HG02885 (cell line): Measurements from ENCODE around the gene XRCC3.

ENCODE experiments used
- ATAC-seq: cut with Tn5 transposase; IDR thresholded peaks from one replicate; pipeline ENCODE4 v1.9.1; 2021; ENCODE audit warnings: mild to moderate bottlenecking; ENCODE audit not compliant: unreplicated experiment, poor library complexity

Gene XRCC3

GRCh38 chr14:103727313-103727980 lies 12.2 kb upstream of the XRCC3 start:
- ATAC-seq, result no peak

DNA sequence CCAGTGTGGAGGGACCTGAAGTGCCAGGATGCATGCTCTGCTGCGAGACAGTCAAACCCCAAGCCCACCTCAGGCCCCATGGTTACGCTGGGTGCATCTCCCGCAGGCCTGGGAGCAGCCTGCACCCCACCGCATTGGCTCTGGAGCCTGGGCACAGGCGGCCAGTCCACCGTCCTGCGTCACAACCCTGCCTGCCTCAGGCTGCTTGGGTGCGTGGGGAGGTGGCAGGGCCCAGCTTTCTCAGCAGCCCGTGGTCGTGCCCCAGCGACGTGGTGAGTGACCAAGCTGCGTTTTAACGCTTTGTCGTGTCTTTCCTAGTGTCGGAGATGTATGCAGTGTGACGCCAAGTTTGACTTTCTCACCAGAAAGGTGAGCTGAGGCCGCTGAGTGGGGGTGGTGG lies 11.2 kb upstream of the XRCC3 start:
- no peak for ATAC-seq

GRCh38 chr14:103725739-103726395 lies 10.6 kb upstream of the XRCC3 start:
- ATAC-seq, result no peak

GRCh38 chr14:103725001-103725682 lies 9.9 kb upstream of the XRCC3 start:
- ATAC-seq, result no peak

GRCh38 chr14:103724116-103724515 lies 8.9 kb upstream of the XRCC3 start:
- ATAC-seq, result no peak

DNA sequence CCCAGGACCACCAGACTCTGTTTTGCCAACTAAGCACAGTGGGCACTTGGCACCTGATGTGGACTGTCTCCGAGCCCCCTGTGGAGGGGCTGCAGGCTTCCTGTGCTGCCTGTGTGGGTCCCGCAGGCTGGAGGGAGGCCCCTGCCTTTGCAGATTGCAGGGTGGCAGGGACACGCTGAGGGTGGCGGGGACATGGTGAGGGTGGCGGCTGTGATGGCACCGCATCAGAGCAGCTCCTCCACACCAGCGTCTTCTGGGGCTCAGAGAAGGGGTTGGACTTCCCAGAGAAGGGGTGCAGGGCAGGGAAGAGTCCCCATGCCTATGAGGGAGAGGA lies 8.5 kb upstream of the XRCC3 start:
- ATAC-seq, result no peak

- ATAC-seq, result no peak
Observed at GRCh38 chr14:103721334-103722120, 6.3 kb upstream of the XRCC3 start.

GRCh38 chr14:103719751-103720150 lies 4.5 kb upstream of the XRCC3 start:
- ATAC-seq, result no peak

GRCh38 chr14:103718572-103718971 lies 3.3 kb upstream of the XRCC3 start:
- no peak for ATAC-seq

DNA sequence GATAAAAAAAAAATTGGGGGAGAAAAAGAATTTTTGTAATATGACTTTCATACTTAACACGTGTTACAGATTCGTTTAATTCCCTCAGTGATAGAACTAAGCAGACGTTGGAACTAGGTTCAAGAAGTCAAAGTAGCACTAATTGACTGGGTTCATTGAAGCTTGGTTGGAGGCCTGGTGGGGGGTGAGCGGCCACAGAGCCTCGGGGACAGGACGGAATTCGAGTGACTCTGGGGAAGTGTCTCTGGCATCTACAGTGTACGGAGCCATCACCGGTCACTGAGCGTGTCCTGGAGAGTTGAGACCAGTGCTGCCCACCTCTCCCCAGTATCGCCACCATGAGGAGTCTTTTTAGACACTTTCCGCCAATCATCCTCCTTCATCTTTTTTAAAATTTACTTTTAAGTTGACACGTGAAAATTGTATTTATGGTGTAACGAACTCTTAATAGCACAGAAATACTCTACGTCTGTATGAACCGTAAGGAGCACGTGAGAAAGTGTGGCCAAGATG lies 1.7 kb upstream of the XRCC3 start:
- ATAC-seq, result no peak

DNA sequence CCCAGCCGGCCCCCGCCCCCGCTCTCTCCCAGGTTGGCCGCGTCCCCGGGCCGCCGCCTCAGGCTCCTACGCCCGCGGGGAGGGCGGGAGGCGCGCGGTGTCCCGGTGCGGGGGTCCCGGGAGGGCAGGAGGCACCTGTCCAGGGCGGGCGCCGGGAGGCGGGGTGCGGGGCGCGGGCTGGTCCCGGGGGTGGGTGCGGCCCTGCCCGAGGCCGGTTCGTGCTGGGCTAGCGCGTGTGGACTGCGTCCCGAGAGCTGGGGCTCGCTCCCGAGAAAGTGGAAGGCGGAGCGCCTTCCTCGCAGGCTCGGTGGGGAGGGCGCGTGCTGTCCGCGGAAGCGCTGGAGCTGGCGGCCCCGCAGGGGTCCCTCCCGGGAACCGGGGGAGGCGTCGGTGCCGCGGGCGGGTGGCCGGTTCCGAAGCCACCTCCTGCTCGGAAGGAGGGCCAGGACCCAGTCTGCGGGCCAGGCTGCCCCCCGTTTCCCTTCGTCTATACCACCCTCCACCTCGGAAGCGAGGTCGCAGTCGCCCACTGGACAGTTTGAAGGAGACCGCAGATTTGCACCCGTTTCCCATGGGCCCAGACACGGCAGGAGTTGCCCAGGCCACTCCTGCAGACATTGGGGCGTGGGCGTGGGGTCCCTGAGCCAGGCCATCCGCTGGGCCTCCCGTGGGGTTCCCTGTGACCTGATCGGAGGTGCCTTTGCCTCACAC lies 995 bp upstream of the XRCC3 start:
- ATAC-seq, result peak; percentile 3

DNA sequence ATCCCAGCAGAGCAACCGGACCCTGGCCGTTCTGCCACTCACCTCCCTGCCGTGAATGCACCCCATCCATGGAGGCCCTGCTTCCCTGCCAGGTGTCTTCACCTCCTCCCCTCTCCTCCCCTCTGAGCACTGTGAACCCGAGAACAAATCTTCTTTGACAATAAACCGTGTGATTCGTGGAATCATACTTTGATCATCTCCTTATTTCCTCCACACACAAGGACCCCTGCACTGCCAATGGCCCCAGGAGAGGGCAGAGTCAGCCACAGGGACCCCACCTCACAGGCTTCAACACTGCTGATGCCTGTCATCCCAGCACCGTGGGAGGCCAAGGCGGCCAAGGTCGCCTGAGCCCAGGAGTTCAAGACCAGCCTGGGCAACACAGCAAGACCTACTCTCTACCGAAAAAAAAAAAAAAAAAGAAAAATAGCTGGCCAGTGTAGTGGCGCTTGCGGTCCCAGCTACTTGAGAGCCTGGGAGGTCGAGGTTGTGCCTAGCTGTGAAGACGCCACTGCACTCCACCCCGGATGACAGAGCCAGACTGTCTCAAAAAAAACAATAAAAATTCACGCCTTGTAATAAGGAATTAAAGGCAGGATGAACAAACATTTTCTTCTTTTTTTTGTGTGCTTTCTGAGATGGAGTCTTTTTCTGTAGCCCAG lies 1.1 kb downstream of the XRCC3 start:
- ATAC-seq, result no peak

GRCh38 chr14:103713304-103714062 lies 1.8 kb downstream of the XRCC3 start:
- ATAC-seq, result no peak

GRCh38 chr14:103712633-103713247 lies 2.5 kb downstream of the XRCC3 start:
- ATAC-seq, result no peak

DNA sequence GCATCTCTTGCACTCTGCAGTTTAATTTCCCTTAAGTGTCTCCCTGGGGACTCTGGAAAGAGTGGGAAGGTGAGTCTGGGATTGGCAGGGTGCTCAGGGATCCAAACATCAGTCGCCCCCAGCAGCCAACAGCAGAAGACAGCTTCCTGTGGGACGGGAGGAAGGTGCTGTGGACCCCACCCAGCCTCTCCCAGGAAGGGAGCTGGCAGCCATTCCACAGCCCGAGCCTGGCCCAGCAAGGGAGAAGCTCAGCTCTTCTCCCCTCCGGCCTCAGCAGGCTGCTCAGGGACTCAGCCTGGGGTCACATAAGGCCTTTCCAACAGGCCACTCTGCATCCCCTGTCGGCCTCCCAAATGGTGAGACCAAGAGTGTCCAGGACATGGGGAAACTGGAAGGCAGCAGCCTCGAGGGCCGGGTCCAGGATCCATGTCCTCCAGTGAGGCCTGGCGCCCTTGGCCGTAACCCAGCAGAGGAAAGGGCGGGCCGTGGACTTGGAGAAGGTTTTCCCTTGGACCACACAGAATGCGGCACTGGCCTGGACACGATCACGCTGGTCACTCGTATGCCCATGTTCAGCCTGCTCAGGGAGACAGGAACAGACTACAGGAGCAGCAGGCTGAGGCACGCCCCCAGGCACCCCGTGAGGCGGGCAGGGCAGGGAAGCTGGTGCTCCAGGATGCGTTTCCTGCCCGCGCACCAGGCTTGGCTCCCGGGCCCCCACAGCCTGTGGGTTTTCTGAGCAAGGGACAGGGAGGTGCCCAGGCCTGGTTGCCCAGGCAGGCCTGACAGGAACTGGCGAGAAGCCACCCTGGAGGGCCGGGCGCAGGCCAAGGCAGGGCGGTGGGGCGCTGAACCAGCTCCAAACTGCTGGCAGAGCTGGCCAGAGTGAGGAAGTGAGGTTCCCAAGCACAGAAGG lies 3.5 kb downstream of the XRCC3 start:
- ATAC-seq, result no peak

DNA sequence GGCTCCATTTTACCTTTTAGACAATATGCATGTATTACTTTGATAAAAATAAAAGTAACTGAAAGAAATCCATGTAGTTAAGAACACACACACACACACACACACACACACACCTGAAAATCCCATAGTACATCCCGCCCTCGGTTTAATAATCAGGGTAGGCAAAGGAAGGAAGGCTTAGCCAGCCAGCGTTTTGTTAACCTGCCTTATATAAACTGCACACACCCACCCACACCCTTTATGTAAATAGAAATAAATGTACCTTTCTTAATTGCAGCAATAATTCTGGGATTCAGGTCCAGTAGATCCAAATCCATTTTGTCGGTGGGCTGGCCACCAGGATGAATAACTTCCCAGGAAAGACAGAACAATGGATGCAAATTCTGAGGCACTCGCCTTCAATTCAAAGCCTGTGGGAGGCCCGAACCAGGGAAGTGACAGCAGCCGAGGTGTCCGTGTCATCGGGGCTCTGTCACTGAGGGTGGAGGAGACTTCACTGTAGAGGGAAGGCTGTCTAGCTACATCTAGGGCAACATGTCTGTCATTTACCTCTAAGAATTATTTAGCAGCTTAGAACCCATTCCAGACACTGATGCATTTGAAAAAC lies 4.4 kb downstream of the XRCC3 start:
- ATAC-seq, result no peak

DNA sequence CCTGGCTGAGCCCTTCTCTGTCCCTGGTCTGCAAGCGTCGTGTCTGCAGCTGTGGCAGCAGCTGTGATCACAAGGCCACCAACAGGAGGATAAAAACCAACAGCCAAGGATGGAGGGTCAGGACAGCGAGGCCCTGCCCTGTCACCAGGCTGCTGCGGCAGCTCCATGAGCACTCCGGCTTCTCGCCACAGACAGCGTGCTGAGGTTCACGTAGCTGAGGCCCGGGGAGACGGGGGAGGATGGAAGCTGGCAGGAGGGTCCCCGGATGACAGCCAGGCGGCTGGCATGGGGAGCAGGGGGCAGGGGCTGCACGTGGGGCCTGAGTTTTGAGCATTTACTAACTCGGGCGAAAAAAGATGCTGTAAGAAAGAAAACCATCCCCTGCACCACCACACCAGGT lies 5.4 kb downstream of the XRCC3 start:
- no peak for ATAC-seq
